Lower leg skin (tissue), 3 donors: ENCODE data around the gene HTR3A.

Experiments
- CTCF ChIP-seq, 3 donors: fragments of 450-650 bp; IDR thresholded peaks; one replicate each; pipeline ENCODE4 v1.5.1; 2016; ENCODE audit warnings: antibody characterized with exemption in 3 of 3, mild to moderate bottlenecking in 3 of 3, moderate library complexity in 2 of 3
- POLR2A ChIP-seq, 2 donors: fragments of 450-650 bp; IDR thresholded peaks; one replicate each; pipeline ENCODE4 v1.6.1; 2016 to 2017; ENCODE audit warnings: antibody characterized with exemption in 2 of 2, mild to moderate bottlenecking in 1 of 2, moderate library complexity in 1 of 2

GRCh38 chr11:113967361-113967760 lies 7.5 kb upstream of the HTR3A start:
- TF ChIP-seq CTCF (IDR thresholded peaks at IDR 0.05) = no peak
- no peak for TF ChIP-seq POLR2A (IDR thresholded peaks at IDR 0.05)
